Muscle of back (tissue), 10 donors: ENCODE results near the gene DNAJC7. TPM values are rescaled to one million over a fixed set of nuclear protein-coding genes. Genes with fewer than 3 reads are reported as not detected.

Experiments used
- polyA plus RNA-seq, 10 donors: library from polyadenylated mRNA; unstranded; fragments of 120-200 nt; gene quantifications; one replicate each; pipeline ENCODE4 v1.2.1, GENCODE V29; 2013; ENCODE audit not compliant: insufficient read length in 10 of 10

DNAJC7 gene
- polyA plus RNA-seq, 10 donors: 79.1 to 109 (median 91.0) TPM

Other genes starting within 250 kb of the DNAJC7 start
- 10 to 100 TPM; 26.8 to 68.0 (median 32.1) TPM for gene JUP, start 230.7 kb downstream of the DNAJC7 start, polyA plus RNA-seq
- gene P3H4, start 205.5 kb downstream of the DNAJC7 start, polyA plus RNA-seq: 10 to 100 TPM; 27.6 to 59.2 (median 40.2) TPM
- 100 to 1,000 TPM; 104 to 191 (median 135) TPM for gene FKBP10, start 204.4 kb downstream of the DNAJC7 start, polyA plus RNA-seq
- gene NT5C3B, start 181.2 kb downstream of the DNAJC7 start, polyA plus RNA-seq: 10 to 100 TPM; 32.4 to 79.1 (median 45.9) TPM
- under 1 TPM in 4 of 10 donors, not detected in 6; 0.15 to 0.43 (median 0.18) TPM for gene KLHL10, start 179.6 kb downstream of the DNAJC7 start, polyA plus RNA-seq
- 1 to 10 TPM; 4.4 to 6.4 (median 5.6) TPM for gene KLHL11, start 152.0 kb downstream of the DNAJC7 start, polyA plus RNA-seq
- gene ACLY, start 98.5 kb downstream of the DNAJC7 start, polyA plus RNA-seq: 10 to 100 TPM; 48.4 to 77.4 (median 58.5) TPM
- gene ODAD4, start 86.8 kb downstream of the DNAJC7 start, polyA plus RNA-seq: 1 to 10 TPM in 1 of 10 donors, under 1 TPM in 9; 0.53 to 1.2 (median 0.71) TPM
- 10 to 100 TPM; 34.3 to 62.8 (median 41.1) TPM for gene CNP, start 50.6 kb downstream of the DNAJC7 start, polyA plus RNA-seq
- 10 to 100 TPM; 32.9 to 50.9 (median 41.2) TPM for gene NKIRAS2, start 2.7 kb upstream of the DNAJC7 start, polyA plus RNA-seq
- 1 to 10 TPM in 6 of 10 donors, under 1 TPM in 4; 0.87 to 1.7 (median 1.0) TPM for gene C17orf113, start 33.2 kb upstream of the DNAJC7 start, polyA plus RNA-seq
- 10 to 100 TPM in 2 of 10 donors, 1 to 10 TPM in 8; 4.3 to 16.1 (median 7.8) TPM for gene ZNF385C, start 81.0 kb upstream of the DNAJC7 start, polyA plus RNA-seq
- 1 to 10 TPM; 3.7 to 8.7 (median 5.2) TPM for gene DHX58, start 95.3 kb upstream of the DNAJC7 start, polyA plus RNA-seq
- 10 to 100 TPM; 28.7 to 62.9 (median 44.1) TPM for gene KAT2A, start 103.9 kb upstream of the DNAJC7 start, polyA plus RNA-seq
- under 1 TPM in 9 of 10 donors, not detected in 1; 0.11 to 0.38 (median 0.21) TPM for gene HSPB9, start 105.4 kb upstream of the DNAJC7 start, polyA plus RNA-seq
- 10 to 100 TPM; 49.8 to 89.5 (median 63.1) TPM for gene RAB5C, start 137.6 kb upstream of the DNAJC7 start, polyA plus RNA-seq
- under 1 TPM in 3 of 10 donors, not detected in 7; 0.03 to 0.06 (median 0.05) TPM for gene KCNH4, start 163.7 kb upstream of the DNAJC7 start, polyA plus RNA-seq
- gene HCRT, start 168.0 kb upstream of the DNAJC7 start, polyA plus RNA-seq: under 1 TPM in 1 of 10 donors, not detected in 9; 0.27 TPM
- 10 to 100 TPM in 5 of 10 donors, 1 to 10 TPM in 5; 8.4 to 12.9 (median 10.2) TPM for gene GHDC, start 177.1 kb upstream of the DNAJC7 start, polyA plus RNA-seq